OCI-LY1 (cell line): ENCODE measurements around the gene AP3S2.

ENCODE experiments used
- EZH2 ChIP-seq: fragments of 200-600 bp; sonication (generic), shearing (Covaris generic); IDR thresholded peaks from 2 replicates; pipeline ENCODE4 v1.8.0; 2017; ENCODE audit warnings: borderline replicate concordance, mixed run types, mild to moderate bottlenecking, antibody characterized with exemption, low read length, moderate library complexity, mixed read lengths
- TF ChIP-seq, protein P1 (sequence below): fragments of 200-600 bp; sonication (generic), shearing (Covaris generic); IDR thresholded peaks from 2 replicates; pipeline ENCODE4 v1.5.1; 2017; ENCODE audit warnings: mild to moderate bottlenecking, antibody characterized with exemption, low read length, moderate library complexity, mixed read lengths

- TF ChIP-seq, protein P1, sequence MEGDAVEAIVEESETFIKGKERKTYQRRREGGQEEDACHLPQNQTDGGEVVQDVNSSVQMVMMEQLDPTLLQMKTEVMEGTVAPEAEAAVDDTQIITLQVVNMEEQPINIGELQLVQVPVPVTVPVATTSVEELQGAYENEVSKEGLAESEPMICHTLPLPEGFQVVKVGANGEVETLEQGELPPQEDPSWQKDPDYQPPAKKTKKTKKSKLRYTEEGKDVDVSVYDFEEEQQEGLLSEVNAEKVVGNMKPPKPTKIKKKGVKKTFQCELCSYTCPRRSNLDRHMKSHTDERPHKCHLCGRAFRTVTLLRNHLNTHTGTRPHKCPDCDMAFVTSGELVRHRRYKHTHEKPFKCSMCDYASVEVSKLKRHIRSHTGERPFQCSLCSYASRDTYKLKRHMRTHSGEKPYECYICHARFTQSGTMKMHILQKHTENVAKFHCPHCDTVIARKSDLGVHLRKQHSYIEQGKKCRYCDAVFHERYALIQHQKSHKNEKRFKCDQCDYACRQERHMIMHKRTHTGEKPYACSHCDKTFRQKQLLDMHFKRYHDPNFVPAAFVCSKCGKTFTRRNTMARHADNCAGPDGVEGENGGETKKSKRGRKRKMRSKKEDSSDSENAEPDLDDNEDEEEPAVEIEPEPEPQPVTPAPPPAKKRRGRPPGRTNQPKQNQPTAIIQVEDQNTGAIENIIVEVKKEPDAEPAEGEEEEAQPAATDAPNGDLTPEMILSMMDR: no peak
- TF ChIP-seq EZH2: no peak
Observed at GRCh38 chr15:89908226-89908625, 14.4 kb upstream of the AP3S2 start.
